ENCODE results near the gene TBX1.

The TBX1 gene

DNA sequence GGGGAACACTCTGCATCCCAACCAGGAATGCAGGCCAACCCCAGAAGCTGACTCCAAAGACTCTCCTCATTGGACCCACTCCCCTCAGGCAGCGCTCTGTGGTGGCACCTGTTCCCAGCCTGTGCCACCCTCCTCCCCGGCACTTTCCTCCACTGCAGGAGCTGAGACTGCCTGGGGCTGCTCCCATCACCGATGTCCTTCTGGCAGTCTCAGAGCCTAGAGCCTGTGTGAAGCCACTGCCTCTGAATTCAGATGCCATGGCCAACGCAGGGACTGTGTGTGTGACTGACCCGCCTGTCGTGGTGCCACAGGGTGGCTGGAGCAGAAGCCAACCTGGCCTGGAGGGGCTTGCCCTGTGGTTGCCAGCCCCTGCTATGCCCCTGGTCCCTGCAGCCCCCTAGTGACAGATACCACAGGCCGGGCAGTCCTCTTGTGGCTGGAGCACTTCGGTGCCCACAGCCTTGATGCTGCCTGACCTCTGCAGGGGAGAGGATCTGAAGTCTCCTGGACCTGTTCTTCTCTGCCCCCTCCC lies 43.2 kb downstream of the TBX1 start:
- no peak for DNase-seq (ENCODE audit: low spot score)
- peak overlapping the region; percentile 100 for H3K27ac ChIP-seq
- ChIA-PET CTCF (interaction anchor here (0.6 kb wide), 1 partner anchor 11 kb away, joined by 4 read pairs; no protein-coding TSS in a partner anchor), POLR2A (ENCODE audit: low non-redundant PET) (no interaction called here)
- TF ChIP-seq, protein P1, sequence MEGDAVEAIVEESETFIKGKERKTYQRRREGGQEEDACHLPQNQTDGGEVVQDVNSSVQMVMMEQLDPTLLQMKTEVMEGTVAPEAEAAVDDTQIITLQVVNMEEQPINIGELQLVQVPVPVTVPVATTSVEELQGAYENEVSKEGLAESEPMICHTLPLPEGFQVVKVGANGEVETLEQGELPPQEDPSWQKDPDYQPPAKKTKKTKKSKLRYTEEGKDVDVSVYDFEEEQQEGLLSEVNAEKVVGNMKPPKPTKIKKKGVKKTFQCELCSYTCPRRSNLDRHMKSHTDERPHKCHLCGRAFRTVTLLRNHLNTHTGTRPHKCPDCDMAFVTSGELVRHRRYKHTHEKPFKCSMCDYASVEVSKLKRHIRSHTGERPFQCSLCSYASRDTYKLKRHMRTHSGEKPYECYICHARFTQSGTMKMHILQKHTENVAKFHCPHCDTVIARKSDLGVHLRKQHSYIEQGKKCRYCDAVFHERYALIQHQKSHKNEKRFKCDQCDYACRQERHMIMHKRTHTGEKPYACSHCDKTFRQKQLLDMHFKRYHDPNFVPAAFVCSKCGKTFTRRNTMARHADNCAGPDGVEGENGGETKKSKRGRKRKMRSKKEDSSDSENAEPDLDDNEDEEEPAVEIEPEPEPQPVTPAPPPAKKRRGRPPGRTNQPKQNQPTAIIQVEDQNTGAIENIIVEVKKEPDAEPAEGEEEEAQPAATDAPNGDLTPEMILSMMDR (conservative IDR thresholded peaks at IDR 0.05; ENCODE audit: low read depth) = no peak

DNA sequence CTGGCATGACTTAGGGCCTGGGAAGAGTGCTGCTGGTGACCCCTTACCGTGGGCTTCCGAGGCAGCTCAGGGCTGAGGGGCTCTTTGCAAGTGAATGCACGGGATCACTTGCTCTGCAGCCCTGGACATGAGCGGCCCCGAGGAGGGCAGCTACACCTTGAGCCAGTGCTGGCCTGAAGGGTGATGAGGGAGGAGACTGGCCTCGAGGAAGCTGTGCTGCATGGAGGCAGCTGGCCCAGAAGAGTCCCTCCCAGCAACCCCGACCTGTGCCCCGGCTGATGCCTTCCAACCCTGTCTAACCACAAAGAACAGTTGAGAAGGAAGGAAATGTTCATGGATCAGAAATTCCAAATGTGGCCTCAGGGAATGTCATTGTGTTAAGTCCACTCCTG lies 45.2 kb downstream of the TBX1 start:
- peak overlapping the region; percentile 100 for H3K27ac ChIP-seq
- peak; percentile 45 for DNase-seq (ENCODE audit: low spot score)
- POLR2A ChIA-PET (ENCODE audit: low non-redundant PET) = no interaction called here
- TF ChIP-seq, protein P1 (conservative IDR thresholded peaks at IDR 0.05; ENCODE audit: low read depth) = no peak
- CTCF ChIA-PET = interaction anchor here (0.6 kb wide), 2 partner anchors 108 to 758 kb away, joined by 3 to 4 read pairs; no protein-coding TSS in a partner anchor

DNA sequence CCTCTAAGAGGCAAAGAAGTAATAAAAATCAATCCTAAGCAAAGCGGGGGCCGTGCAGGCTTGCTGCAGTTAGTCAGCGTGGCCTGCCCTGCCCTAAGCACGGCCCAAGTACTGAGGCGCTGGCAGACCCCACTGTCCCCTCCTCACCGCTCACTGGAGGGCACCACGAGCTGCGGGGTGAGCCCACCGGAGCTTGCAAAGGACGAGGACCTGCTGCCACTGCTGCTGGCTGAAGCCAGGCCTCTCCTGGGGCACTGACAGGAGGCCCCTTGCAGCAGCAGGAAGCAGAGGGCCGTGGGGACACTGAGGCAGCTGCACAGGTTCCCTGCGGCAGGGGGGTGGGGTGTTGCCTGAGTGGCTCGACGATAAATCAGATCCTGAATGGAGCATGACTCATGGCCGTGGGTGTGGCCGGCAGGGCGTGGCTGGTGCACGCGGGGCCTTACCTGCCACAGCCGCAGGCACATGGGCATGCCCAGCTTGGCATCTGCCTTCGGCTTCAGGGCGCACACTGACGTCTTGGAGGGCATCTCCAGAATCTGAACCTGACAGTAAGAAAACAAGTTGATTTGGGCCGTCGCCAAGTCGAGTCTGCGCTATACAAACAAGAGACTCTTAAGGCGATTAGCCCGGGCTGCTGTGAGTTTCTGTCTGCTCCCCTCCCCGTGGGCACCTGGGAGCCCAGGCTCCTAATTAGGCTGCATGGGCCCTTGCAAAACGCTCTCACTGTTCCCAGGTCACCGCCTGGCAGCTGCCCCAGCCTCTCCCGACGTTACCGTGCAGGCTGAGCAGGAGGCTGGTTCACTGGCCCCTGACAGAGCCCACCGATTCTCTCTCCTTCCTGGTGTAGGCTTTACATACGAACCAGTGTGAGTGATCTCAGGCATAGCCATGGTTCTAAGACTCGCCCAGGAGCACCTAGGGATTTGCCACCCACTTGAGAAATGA lies 45.9 kb downstream of the TBX1 start:
- H3K27ac ChIP-seq = peak overlapping the region; percentile 100
- POLR2A ChIA-PET (ENCODE audit: low non-redundant PET) = interaction anchor here (0.6 kb wide), 1 partner anchor 49 kb away, joined by 3 read pairs; no protein-coding TSS in a partner anchor
- TF ChIP-seq, protein P1 (conservative IDR thresholded peaks at IDR 0.05; ENCODE audit: low read depth) = no peak
- DNase-seq (ENCODE audit: low spot score) = peak; percentile 92
- CTCF ChIA-PET = interaction anchor here (0.6 kb wide), 2 partner anchors 107 to 758 kb away, joined by 3 to 4 read pairs; no protein-coding TSS in a partner anchor

DNA sequence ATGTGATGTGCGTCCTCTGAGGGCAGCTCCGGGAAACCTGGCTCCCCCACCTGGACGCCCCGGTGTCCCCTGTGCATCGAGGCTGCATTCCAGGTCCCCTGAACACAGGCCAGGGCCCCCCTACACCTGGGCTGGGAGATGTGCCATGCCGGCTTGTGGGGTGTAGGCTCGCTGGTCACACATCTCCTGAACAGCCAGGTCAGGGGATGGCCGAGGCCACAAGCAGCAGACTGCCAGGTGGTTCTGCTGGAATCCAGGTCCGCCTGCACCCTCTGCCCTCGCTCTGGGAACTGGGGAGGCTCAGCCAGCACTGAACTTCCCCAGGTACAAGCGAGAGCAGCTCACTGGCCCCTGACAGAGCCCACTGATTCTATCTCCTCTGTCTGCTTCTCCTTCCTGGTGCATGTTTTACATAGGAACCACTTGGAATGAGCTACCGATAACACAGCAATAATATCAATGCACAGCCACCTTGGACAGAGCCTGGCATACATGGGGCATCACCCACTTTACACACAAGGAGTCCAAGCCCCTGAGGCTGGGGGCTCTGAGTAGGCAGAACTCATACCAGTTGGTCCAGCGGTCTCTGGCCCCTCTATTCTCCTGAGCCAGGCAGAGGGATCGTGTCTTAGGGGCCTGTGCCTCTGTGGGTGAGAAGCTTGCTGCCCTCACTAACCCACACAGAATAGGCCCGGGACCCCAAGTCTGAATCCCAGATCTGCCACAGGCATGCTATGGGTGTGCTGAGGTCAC lies 46.8 kb downstream of the TBX1 start:
- ChIA-PET CTCF (no interaction called here), POLR2A (ENCODE audit: low non-redundant PET) (interaction anchor here (0.6 kb wide), 1 partner anchor 48 kb away, joined by 3 read pairs; no protein-coding TSS in a partner anchor)
- no peak for DNase-seq (ENCODE audit: low spot score)
- H3K27ac ChIP-seq = peak overlapping the region; percentile 100
- TF ChIP-seq, protein P1 (conservative IDR thresholded peaks at IDR 0.05; ENCODE audit: low read depth) = no peak

DNA sequence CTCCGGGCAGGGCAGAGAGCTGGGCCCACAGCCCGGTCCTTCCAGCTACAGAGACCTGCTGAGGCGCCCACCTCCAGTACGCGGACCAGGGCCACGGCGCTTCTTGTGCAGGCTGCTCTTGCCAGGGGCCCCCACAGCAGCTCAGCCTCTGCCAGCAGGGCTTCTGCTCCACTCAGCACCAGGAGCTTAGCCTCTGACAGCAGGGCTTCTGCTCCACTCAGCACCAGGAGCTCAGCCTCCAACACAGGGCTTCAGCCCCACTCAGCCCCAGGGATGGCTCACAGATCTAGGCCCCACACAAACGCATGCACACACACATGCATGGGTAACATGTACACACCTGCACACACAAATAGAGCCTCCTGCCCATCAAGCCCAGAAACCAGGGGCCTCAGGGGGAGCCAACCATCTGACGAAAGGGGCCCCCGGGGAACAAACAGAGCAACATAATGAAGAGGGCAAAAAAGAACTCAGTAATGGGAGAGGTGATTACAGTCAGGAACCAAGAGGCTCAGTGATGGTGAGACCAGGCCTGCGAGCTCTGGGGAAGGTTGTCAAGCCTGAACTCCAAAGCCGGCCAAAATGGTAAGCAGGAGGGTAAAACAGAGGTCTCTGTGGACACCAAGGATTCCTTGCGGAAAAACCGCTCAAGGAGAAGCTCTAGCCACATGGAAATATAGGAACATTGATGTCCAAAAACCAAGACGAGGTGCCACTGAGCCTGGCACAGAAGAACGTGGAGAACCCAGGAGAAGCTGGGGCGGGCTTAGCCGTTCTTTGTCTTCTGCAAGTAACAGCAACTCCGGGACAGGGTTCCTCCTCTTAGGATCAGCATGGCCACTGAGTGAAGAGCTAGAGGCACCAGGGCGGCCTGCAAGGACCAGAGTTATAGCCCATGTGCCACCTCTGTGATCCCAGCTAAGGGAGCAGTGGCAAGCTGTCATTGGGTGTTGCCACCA lies 47.6 kb downstream of the TBX1 start:
- DNase-seq (ENCODE audit: low spot score) = no peak
- TF ChIP-seq, protein P1 (conservative IDR thresholded peaks at IDR 0.05; ENCODE audit: low read depth) = no peak
- CTCF ChIA-PET = no interaction called here
- POLR2A ChIA-PET (ENCODE audit: low non-redundant PET) = no interaction called here
- H3K27ac ChIP-seq = peak overlapping the region; percentile 100

Measured in RWPE1 (cell line).